Muscle layer of colon (tissue), 2 donors: Measurements from ENCODE around the gene NPY.
"Not testable (repeated sequence)": the region's sequence is repeated elsewhere in the genome, so short reads cannot be mapped to it uniquely, and the experiment has no call there.

Source experiments
- H3K27ac ChIP-seq: one replicate; pipeline ENCODE4 v1.7.0; 2013; ENCODE audit warnings: low read depth, mild to moderate bottlenecking, low read length, moderate library complexity
- H3K27me3 ChIP-seq, 2 donors: one replicate each; pipeline ENCODE4 v1.7.0; 2013; ENCODE audit warnings: low read length in 2 of 2, mild to moderate bottlenecking in 2 of 2; ENCODE audit not compliant: insufficient read depth in 2 of 2, control insufficient read depth in 1 of 2
- H3K36me3 ChIP-seq: one replicate; pipeline ENCODE4 v1.7.0; 2013; ENCODE audit warnings: mild to moderate bottlenecking, low read length; ENCODE audit not compliant: insufficient read depth
- H3K4me1 ChIP-seq: one replicate; pipeline ENCODE4 v1.7.0; 2013; ENCODE audit warnings: mild to moderate bottlenecking, low read length; ENCODE audit not compliant: insufficient read depth
- H3K4me3 ChIP-seq, 2 donors: one replicate each; pipeline ENCODE4 v1.7.0; 2013; ENCODE audit warnings: low read length in 2 of 2, low read depth in 1 of 2, mild to moderate bottlenecking in 1 of 2, moderate library complexity in 1 of 2
- H3K9ac ChIP-seq: one replicate; pipeline ENCODE4 v1.7.0; 2013; ENCODE audit warnings: low read length
- H3K9me3 ChIP-seq: one replicate; pipeline ENCODE4 v1.7.0; 2013; ENCODE audit warnings: mild to moderate bottlenecking, low read length
- donor health status: abdominal sarcoma.
- donor health status: Adenocarcinoma of cecum.

Gene NPY

DNA sequence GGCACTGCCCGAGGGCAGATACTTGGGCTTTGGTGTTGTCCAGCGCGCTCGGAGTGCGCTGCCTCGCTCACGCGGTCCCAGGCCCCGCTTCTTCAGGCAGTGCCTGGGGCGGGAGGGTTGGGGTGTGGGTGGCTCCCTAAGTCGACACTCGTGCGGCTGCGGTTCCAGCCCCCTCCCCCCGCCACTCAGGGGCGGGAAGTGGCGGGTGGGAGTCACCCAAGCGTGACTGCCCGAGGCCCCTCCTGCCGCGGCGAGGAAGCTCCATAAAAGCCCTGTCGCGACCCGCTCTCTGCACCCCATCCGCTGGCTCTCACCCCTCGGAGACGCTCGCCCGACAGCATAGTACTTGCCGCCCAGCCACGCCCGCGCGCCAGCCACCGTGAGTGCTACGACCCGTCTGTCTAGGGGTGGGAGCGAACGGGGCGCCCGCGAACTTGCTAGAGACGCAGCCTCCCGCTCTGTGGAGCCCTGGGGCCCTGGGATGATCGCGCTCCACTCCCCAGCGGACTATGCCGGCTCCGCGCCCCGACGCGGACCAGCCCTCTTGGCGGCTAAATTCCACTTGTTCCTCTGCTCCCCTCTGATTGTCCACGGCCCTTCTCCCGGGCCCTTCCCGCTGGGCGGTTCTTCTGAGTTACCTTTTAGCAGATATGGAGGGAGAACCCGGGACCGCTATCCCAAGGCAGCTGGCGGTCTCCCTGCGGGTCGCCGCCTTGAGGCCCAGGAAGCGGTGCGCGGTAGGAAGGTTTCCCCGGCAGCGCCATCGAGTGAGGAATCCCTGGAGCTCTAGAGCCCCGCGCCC is at the start of gene NPY:
Gene NPY (plus strand): TSS at position 294 of the 802 bp plus-strand sequence. CDS start 1,051 bp downstream, outside the sequence.
- Histone ChIP-seq H3K4me3 (no peak within 1 kb of the TSS), H3K4me1 (no peaks in the 10 kb centered on the region), H3K27ac (no peak within 1 kb of the TSS), H3K27me3 (peaks cover 5 to 29% of the 10 kb centered on the region in 2 donors), H3K9me3 (no peaks in the 10 kb centered on the region), H3K9ac (no peak within 1 kb of the TSS), H3K36me3 (no peaks in the 10 kb centered on the region)

DNA sequence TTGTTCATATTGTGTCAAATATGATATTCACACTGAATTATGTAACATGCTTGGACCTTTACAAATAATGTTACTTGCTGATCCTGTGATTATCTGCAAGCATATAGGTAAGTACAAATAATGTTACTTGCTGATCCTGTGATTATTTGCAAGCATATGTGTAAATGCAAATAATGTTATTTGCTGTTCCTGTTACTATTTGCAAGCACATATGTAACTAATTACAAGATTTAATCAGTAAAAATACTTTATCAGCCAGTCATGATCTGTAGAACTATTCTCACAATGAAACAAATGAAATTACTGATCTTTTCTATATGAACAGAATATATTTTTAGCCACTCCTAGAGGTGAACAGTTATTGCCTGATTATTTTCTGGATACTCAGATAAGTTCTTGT is 44.7 kb upstream of the NPY start:
- Histone ChIP-seq H3K36me3 (no peaks in the 10 kb centered on the region), H3K4me1 (no peaks in the 10 kb centered on the region), H3K9ac (no peak overlapping the region), H3K27ac (no peak overlapping the region), H3K9me3 (no peaks in the 10 kb centered on the region), H3K27me3 (no peaks in the 10 kb centered on the region), H3K4me3 (no peak overlapping the region)

DNA sequence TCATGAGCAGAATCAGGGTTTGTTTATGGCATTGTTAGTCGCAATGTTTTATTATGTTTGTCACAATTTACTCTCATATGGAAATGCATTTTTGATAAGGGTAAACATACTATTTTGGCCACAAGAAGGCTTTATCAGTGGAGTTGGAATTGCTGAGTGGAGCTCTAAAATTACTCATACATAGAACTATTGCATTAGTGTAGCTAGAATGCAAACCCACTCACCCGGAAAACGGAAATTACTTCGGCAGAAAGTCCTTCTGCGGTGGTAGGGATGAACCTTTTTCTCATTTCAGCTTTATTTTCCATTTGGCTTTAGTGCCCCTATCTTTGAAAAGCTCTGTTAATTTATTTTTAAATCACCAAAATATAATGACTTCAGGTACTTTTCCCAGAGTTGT is 42.8 kb upstream of the NPY start:
- H3K9me3 ChIP-seq: no peaks in the 10 kb centered on the region
- H3K9ac ChIP-seq: no peak overlapping the region
- no peaks in the 10 kb centered on the region for H3K27me3 ChIP-seq
- H3K4me1 ChIP-seq: no peaks in the 10 kb centered on the region
- H3K4me3 ChIP-seq: no peak overlapping the region
- no peak overlapping the region for H3K27ac ChIP-seq
- H3K36me3 ChIP-seq: no peaks in the 10 kb centered on the region

DNA sequence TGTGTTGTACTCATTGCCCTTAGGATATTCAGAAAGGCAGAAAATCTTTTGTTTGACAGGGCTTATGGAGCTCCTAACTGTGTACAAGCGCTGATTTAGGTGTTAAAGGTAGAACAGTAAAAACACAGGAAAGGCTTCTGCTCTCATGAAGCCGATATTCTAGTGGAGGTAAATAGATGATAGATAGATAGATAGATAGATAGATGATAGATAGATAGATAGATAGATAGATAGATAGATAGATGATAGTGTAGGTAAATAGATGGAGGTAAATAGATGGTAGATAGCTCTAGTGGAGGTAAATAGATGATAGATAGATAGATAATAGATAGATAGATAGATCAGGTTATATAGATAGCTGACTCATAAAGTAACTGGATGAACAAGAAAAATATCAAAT is 39.4 kb upstream of the NPY start:
- Histone ChIP-seq H3K9me3 (no peaks in the 10 kb centered on the region), H3K9ac (no peak overlapping the region), H3K36me3 (no peaks in the 10 kb centered on the region), H3K4me3 (no peak overlapping the region), H3K27me3 (no peaks in the 10 kb centered on the region), H3K27ac (no peak overlapping the region), H3K4me1 (no peaks in the 10 kb centered on the region)

DNA sequence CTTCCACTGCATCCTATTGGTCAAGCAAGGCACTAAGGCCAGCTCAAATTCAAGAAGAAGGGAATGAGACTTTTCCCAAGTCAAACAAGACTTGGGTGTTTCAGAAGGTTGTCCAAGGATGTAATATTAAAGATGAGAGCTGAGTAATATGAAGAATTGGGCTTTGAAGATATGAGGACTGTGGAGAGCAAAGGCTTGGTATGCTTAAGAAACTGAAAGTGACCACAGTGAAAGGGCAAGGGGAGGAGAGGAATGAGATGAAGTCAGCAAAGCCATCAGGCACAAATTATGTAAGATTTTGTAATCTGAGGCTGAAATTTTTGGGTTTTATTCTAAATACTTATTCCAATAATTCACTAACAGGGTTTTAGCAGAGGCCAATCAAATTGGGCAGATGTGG is 38.6 kb upstream of the NPY start:
- H3K27me3 ChIP-seq: no peaks in the 10 kb centered on the region
- H3K4me3 ChIP-seq: no peak overlapping the region
- H3K4me1 ChIP-seq: no peaks in the 10 kb centered on the region
- H3K27ac ChIP-seq: no peak overlapping the region
- no peaks in the 10 kb centered on the region for H3K36me3 ChIP-seq
- no peak overlapping the region for H3K9ac ChIP-seq
- H3K9me3 ChIP-seq: no peaks in the 10 kb centered on the region

DNA sequence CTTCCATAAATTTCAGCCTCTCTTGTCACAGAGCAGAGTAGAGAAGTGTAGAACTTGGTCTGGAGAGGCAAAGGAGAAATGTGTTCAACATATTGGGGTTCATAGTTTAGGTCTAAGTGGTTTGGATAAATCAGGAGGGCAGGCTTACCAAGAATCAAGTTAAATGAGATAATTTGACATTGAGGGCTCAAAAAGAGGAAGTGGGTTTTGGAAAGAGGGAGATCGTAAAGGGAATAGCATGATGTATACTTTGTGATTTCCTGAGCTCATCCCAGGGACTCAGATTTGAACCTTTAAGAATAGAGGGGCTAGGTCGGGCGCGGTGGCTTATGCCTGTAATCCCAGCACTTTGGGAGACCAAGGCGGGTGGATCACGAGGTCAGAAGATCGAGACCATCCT is 34.7 kb upstream of the NPY start:
- Histone ChIP-seq H3K27me3 (no peaks in the 10 kb centered on the region), H3K9me3 (no peaks in the 10 kb centered on the region), H3K27ac (no peak overlapping the region), H3K36me3 (no peaks in the 10 kb centered on the region), H3K4me3 (no peak overlapping the region), H3K4me1 (no peaks in the 10 kb centered on the region), H3K9ac (no peak overlapping the region)

DNA sequence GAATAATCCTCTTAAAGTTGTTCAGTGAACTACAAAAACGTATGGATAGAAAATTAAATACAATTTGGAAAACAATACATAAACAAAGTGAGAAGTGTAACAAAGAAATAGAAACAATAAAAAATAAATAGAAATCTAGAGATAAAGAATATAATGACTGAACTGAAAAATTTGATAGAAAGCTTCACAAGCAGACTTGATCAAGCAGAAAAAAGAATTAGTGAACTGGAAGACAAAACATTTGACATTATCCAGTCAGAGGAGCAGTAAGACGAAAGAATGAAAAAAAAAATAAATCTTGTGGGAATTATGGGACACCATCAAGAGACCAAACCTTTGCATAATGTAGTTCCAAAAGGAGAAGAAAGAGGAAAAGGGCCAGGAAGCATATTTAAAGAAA is 32.4 kb upstream of the NPY start:
- Histone ChIP-seq H3K27me3 (no peaks in the 10 kb centered on the region), H3K9ac (no peak overlapping the region), H3K4me3 (no peak overlapping the region), H3K36me3 (no peaks in the 10 kb centered on the region), H3K4me1 (no peaks in the 10 kb centered on the region), H3K27ac (no peak overlapping the region), H3K9me3 (no peaks in the 10 kb centered on the region)

DNA sequence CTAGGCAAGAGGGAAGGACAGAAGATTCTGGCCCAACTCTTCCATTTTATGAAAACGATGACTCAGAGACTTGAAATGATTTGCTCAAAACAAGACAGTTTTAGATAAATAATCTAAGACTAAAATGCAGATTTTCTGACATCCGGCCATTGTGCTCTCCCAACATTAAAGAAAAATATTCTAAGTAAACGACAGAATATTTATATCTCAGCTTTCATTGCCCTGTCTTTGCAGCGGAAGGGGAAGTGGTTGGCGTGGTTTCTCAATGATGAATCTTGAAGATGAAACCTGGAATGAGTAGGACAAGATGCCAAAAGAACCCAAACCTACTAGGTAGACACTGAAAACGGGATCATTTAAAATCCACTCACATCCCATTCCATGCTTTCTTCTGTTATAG is 28.9 kb upstream of the NPY start:
- no peak overlapping the region for H3K27ac ChIP-seq
- H3K36me3 ChIP-seq: no peaks in the 10 kb centered on the region
- H3K4me1 ChIP-seq: no peaks in the 10 kb centered on the region
- no peak overlapping the region for H3K9ac ChIP-seq
- H3K4me3 ChIP-seq: no peak overlapping the region
- no peaks in the 10 kb centered on the region for H3K27me3 ChIP-seq
- H3K9me3 ChIP-seq: no peaks in the 10 kb centered on the region

DNA sequence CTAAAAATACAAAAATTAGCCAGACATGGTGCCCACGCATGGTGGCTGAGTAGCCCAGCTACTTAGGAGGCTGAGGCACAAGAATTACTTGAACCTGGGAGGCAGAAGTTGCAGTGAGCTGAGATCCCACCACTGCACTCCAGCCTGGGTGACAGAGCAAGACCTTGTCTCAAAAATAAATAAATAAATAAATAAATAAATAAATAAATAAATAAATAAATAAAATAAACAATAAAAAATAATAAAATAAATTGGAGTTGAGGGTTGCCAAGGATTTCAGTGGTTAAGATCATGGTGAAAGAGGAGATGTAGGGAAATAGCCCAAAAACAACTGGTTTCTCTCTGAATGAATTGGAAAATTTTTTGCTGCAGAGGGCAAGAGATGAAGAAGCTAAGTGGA is 25.7 kb upstream of the NPY start:
- H3K36me3 ChIP-seq, H3K27me3 ChIP-seq, H3K27ac ChIP-seq, H3K9ac ChIP-seq, H3K9me3 ChIP-seq, H3K4me3 ChIP-seq, H3K4me1 ChIP-seq: not testable (repeated sequence)

DNA sequence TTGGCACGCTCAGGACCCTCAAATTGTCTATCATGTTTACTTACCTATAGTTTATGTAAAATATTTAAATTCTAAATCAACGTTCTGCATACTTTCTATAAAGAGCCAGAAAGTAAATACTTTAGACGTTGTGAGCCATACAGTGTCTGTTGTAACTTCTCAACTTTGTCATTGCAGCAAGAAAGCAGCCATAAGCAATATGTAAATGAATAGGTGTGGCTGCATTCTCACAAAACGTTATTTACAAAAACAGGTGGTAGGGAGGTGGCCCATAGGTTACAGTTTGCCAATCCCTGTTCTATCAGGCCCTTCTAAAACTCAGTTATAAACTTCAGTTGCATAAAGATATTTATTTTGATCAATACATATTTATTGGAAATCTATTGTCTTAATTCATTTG is 12.1 kb upstream of the NPY start:
- Histone ChIP-seq H3K9me3 (no peaks in the 10 kb centered on the region), H3K4me1 (no peaks in the 10 kb centered on the region), H3K36me3 (no peaks in the 10 kb centered on the region), H3K27ac (no peak overlapping the region), H3K9ac (no peak overlapping the region), H3K4me3 (no peak overlapping the region), H3K27me3 (no peaks in the 10 kb centered on the region)

DNA sequence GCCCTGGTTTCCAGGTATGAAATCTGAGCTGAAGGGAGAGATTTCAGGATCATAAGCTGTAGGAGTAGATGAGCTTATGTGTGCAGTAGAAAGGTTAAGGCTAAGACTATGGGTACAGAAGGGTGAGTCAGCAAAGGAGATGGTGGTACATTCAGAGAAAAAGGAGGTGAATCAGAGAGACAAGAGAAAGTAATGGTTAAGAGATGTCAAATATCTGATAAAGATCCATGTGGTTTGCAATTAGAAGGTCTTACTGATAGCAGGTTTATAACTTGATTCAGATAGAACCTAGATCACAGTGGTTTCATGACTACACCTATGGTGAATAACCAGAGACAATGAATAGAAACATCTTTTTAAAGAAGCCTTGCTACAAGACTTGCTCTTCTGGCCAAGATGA is 4.5 kb upstream of the NPY start:
- H3K9ac ChIP-seq: no peak overlapping the region
- no peaks in the 10 kb centered on the region for H3K9me3 ChIP-seq
- H3K4me1 ChIP-seq: no peaks in the 10 kb centered on the region
- H3K4me3 ChIP-seq: no peak overlapping the region
- no peak overlapping the region for H3K27ac ChIP-seq
- no peaks in the 10 kb centered on the region for H3K36me3 ChIP-seq
- H3K27me3 ChIP-seq: peaks cover 0 to 12% of the 10 kb centered on the region in 2 donors

DNA sequence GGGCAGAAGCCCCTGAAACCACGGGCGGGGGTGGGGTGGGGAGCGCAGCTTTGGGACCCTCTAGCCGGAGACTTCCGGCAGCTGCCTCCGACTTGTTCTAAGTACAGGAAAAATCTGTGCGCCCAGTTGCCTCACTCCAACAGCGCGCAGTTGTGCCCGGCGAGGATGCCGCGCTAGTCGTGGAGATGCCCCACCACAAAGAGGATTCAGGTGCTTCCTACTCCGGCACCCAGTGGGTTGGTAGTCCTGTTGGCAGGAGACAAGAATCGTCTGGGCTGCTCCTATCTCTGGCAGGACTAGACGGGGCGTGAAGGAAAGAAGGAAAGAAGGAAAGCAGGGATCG is 465 bp upstream of the NPY start:
- Histone ChIP-seq H3K4me1 (no peaks in the 10 kb centered on the region), H3K9ac (no peak overlapping the region), H3K27me3 (peaks cover 5 to 29% of the 10 kb centered on the region in 2 donors), H3K27ac (no peak overlapping the region), H3K4me3 (no peak overlapping the region), H3K9me3 (no peaks in the 10 kb centered on the region), H3K36me3 (no peaks in the 10 kb centered on the region)
